HEK293 (cell line): ENCODE measurements around the gene NRG2.

Experiments used
- CTCF ChIA-PET: fragments of 350-600 bp; formaldehyde crosslinking; extraction: SDS; loops from one replicate; lab custom pipeline; 2021; ENCODE audit warnings: antibody characterized with exemption; lab: Yijun Ruan, JAX
- POLR2A ChIA-PET: fragments of 300-600 bp; formaldehyde crosslinking; extraction: SDS; loops from one replicate; lab custom pipeline; 2020; ENCODE audit warnings: antibody characterized with exemption, inconsistent platforms; lab: Yijun Ruan, JAX
- H3K27ac ChIP-seq: fragments of 200-500 bp; sonication (Bioruptor generic); 2 replicates; pipeline ENCODE4 v1.5.1; 2014; ENCODE audit warnings: low read depth, low read length, control low read depth, inconsistent platforms; ENCODE audit errors: extremely low read depth
- H3K36me3 ChIP-seq, 2 experiments: fragments of 200-500 bp in 1 of 2; sonication (Bioruptor generic) in 1 of 2; 1 replicate in 1 of 2; 2 replicates in 1 of 2; pipeline ENCODE4 v1.5.1; 2014 to 2017; ENCODE audit warnings: inconsistent platforms in 2 of 2, low read length in 2 of 2; ENCODE audit not compliant: control insufficient read depth in 2 of 2, insufficient read depth in 1 of 2
- H3K4me1 ChIP-seq: fragments of 200-500 bp; sonication (Bioruptor generic); 2 replicates; pipeline ENCODE4 v1.5.1; 2014; ENCODE audit warnings: mild to moderate bottlenecking, low read length, inconsistent platforms; ENCODE audit not compliant: control insufficient read depth, insufficient read depth
- H3K4me3 ChIP-seq: 2 replicates; pipeline ENCODE4 v1.5.1; 2011; ENCODE audit warnings: low read depth, mild to moderate bottlenecking, control low read depth, low read length, moderate library complexity
- H3K9me3 ChIP-seq: fragments of 200-500 bp; sonication (Bioruptor generic); 2 replicates; pipeline ENCODE4 v1.5.1; 2014; ENCODE audit warnings: low read depth, low read length, inconsistent platforms; ENCODE audit not compliant: control insufficient read depth, insufficient read depth
- HOXC10 ChIP-seq: sonication (generic); formaldehyde crosslinking; IDR thresholded peaks from 2 replicates; pipeline ENCODE4 v1.8.1; 2023; ENCODE audit warnings: mild to moderate bottlenecking, missing genetic modification reagents
- INSM2 ChIP-seq: fragments of 450-650 bp; formaldehyde crosslinking; IDR thresholded peaks from 2 replicates; pipeline ENCODE4 v1.5.1; 2016; ENCODE audit warnings: missing biosample characterization, missing genetic modification characterization
- MEIS1 ChIP-seq: sonication (generic); formaldehyde crosslinking; IDR thresholded peaks from 2 replicates; pipeline ENCODE4 v1.8.1; 2022; ENCODE audit warnings: missing genetic modification reagents, mild to moderate bottlenecking, borderline replicate concordance
- PRDM10 ChIP-seq: fragments of 450-650 bp; formaldehyde crosslinking; IDR thresholded peaks from 2 replicates; pipeline ENCODE4 v1.5.1; 2016; ENCODE audit warnings: missing biosample characterization, missing genetic modification characterization
- SCRT1 ChIP-seq: fragments of 450-650 bp; formaldehyde crosslinking; IDR thresholded peaks from 2 replicates; pipeline ENCODE4 v1.5.1; 2016; ENCODE audit warnings: missing biosample characterization, missing genetic modification characterization, borderline replicate concordance
- SP3 ChIP-seq: fragments of 450-650 bp; formaldehyde crosslinking; IDR thresholded peaks from 2 replicates; pipeline ENCODE4 v1.5.1; 2016; ENCODE audit warnings: missing biosample characterization, missing genetic modification characterization
- TRIM28 ChIP-seq: IDR thresholded peaks from 2 replicates; pipeline ENCODE4 v1.6.1; 2011; ENCODE audit warnings: low read length, control low read depth, borderline replicate concordance
- ZBTB26 ChIP-seq: fragments of 450-650 bp; formaldehyde crosslinking; optimal IDR thresholded peaks from 2 replicates; pipeline ENCODE3; 2016; ENCODE audit warnings: missing biosample characterization, mild to moderate bottlenecking, missing genetic modification characterization
- ZBTB6 ChIP-seq: fragments of 450-650 bp; formaldehyde crosslinking; IDR thresholded peaks from 2 replicates; pipeline ENCODE4 v1.5.1; 2017; ENCODE audit warnings: missing biosample characterization, missing genetic modification characterization
- ZNF121 ChIP-seq: fragments of 450-650 bp; formaldehyde crosslinking; IDR thresholded peaks from 2 replicates; pipeline ENCODE4 v1.5.1; 2016; ENCODE audit warnings: missing biosample characterization, missing genetic modification characterization
- ZNF24 ChIP-seq: fragments of 450-650 bp; formaldehyde crosslinking; IDR thresholded peaks from 2 replicates; pipeline ENCODE4 v1.5.1; 2016; ENCODE audit warnings: missing biosample characterization, missing genetic modification characterization
- ZNF274 ChIP-seq, 2 experiments: fragments of 200-500 bp in 1 of 2; fragments of 450-650 bp in 1 of 2; sonication (Bioruptor generic) in 1 of 2; formaldehyde crosslinking in 1 of 2; IDR thresholded peaks; 2 replicates each; pipeline versions ENCODE4 v1.5.1 to v1.6.1; 2014 to 2016; ENCODE audit warnings: borderline replicate concordance in 1 of 2, inconsistent platforms in 1 of 2, low read length in 1 of 2, missing biosample characterization in 1 of 2, missing genetic modification characterization in 1 of 2
- ZNF280C ChIP-seq: fragments of 450-650 bp; formaldehyde crosslinking; IDR thresholded peaks from 2 replicates; pipeline ENCODE4 v1.5.1; 2016; ENCODE audit warnings: missing biosample characterization, missing genetic modification characterization
- ZNF48 ChIP-seq: fragments of 450-650 bp; formaldehyde crosslinking; IDR thresholded peaks from 2 replicates; pipeline ENCODE4 v1.5.1; 2016; ENCODE audit warnings: missing biosample characterization, missing genetic modification characterization
- ZNF501 ChIP-seq: fragments of 450-650 bp; formaldehyde crosslinking; IDR thresholded peaks from 2 replicates; pipeline ENCODE4 v1.5.1; 2016; ENCODE audit warnings: missing biosample characterization, missing genetic modification characterization
- ZNF629 ChIP-seq: fragments of 450-650 bp; formaldehyde crosslinking; IDR thresholded peaks from 2 replicates; pipeline ENCODE4 v1.5.1; 2017; ENCODE audit warnings: missing biosample characterization, missing genetic modification characterization
- ZNF707 ChIP-seq: fragments of 450-650 bp; formaldehyde crosslinking; IDR thresholded peaks from 2 replicates; pipeline ENCODE4 v1.5.1; 2016; ENCODE audit warnings: missing biosample characterization, missing genetic modification characterization

Gene NRG2

GRCh38 chr5:139946006-139946405, 97.1 kb downstream of the NRG2 start:
- CTCF ChIA-PET = interaction anchor here (0.8 kb wide), 1 partner anchor 23 kb away, joined by 4 read pairs; no protein-coding TSS in a partner anchor
- H3K4me1 ChIP-seq = no peaks in the 10 kb centered on the region
- POLR2A ChIA-PET = no interaction called here
- no peak overlapping the region for H3K27ac ChIP-seq
- no peaks in the 10 kb centered on the region for H3K36me3 ChIP-seq
- TF ChIP-seq ZNF280C (tag by site-specific recombination) = no peak
- no peak for TF ChIP-seq ZNF24 (tag by site-specific recombination)
- no peak for TF ChIP-seq ZNF707 (tag by site-specific recombination)
- TF ChIP-seq ZNF48 (tag by site-specific recombination) = no peak
- TF ChIP-seq MEIS1 (CRISPR knock-in tag) = no peak
- no peak for TF ChIP-seq INSM2 (tag by site-specific recombination)
- TF ChIP-seq SCRT1 (tag by site-specific recombination) = no peak
- TF ChIP-seq ZBTB6 = no peak
- no peak for TF ChIP-seq ZBTB26 (tag by site-specific recombination)
- TF ChIP-seq SP3 (tag by site-specific recombination) = no peak
- TF ChIP-seq TRIM28 = no peak
- TF ChIP-seq ZNF501 = no peak
- TF ChIP-seq HOXC10 = no peak
- no peak for TF ChIP-seq PRDM10 (tag by site-specific recombination)
- TF ChIP-seq ZNF121 (tag by site-specific recombination) = no peak
- no peak for TF ChIP-seq ZNF274 (IDR thresholded peaks at IDR 0.05; ENCODE audit: low read length)
- TF ChIP-seq ZNF274 (tag by site-specific recombination; IDR thresholded peaks at IDR 0.05; ENCODE audit: borderline replicate concordance) = no peak
- TF ChIP-seq ZNF629 = no peak
- H3K9me3 ChIP-seq = no peaks in the 10 kb centered on the region
- H3K4me3 ChIP-seq = no peak overlapping the region
